BLaER1 treated with 17β-estradiol and CSF1 and Interleukin-3, amounts not matched to agents 10 nM and 100 nM (cell line): Measurements from ENCODE around the gene OR52B2.
A peak's percentile ranks its signal among the peaks of the same experiment; 100 is the strongest.

Source experiments
- H3K27ac ChIP-seq, 11 experiments: shearing (Covaris generic); formaldehyde crosslinking; 2 replicates each; pipeline ENCODE4 v1.8.1; 2022
- H3K27me3 ChIP-seq, 11 experiments: shearing (Covaris generic); formaldehyde crosslinking; 2 replicates each; pipeline ENCODE4 v1.8.1; 2022
- H3K36me3 ChIP-seq, 11 experiments: shearing (Covaris generic); formaldehyde crosslinking; 2 replicates each; pipeline ENCODE4 v1.8.1; 2022
- H3K4me1 ChIP-seq, 10 experiments: shearing (Covaris generic); formaldehyde crosslinking; 2 replicates each; pipeline ENCODE4 v1.8.1; 2022
- H3K4me2 ChIP-seq, 11 experiments: shearing (Covaris generic); formaldehyde crosslinking; 2 replicates each; pipeline ENCODE4 v1.8.1; 2022
- H3K4me3 ChIP-seq, 10 experiments: shearing (Covaris generic); formaldehyde crosslinking; 2 replicates each; pipeline ENCODE4 v1.8.1; 2022
- H3K9ac ChIP-seq, 11 experiments: shearing (Covaris generic); formaldehyde crosslinking; 2 replicates each; pipeline ENCODE4 v1.8.1; 2022
- H3K9me3 ChIP-seq, 11 experiments: shearing (Covaris generic); formaldehyde crosslinking; replicated peaks in 1 of 11; 2 replicates each; pipeline ENCODE4 v1.8.1; 2022
- H4K20me1 ChIP-seq, 11 experiments: shearing (Covaris generic); formaldehyde crosslinking; 2 replicates each; pipeline ENCODE4 v1.8.1; 2022
- Cebpa-rat ChIP-seq, 11 experiments: shearing (Covaris generic); IDR thresholded peaks; 2 replicates each; pipeline ENCODE4 v1.8.1; 2022

OR52B2 gene

GRCh38 chr11:6170226-6170625 is at the start of gene OR52B2:
TSS of gene OR52B2 (minus strand) at chr11:6170326. CDS start at chr11:6170326, 0 bp downstream.
- Histone ChIP-seq H4K20me1 (no peaks in the 10 kb centered on the region), H3K27me3 (no peaks in the 10 kb centered on the region), H3K4me1 (no peaks in the 10 kb centered on the region), H3K4me2 (no peak within 1 kb of the TSS), H3K9me3 (peaks cover 2 to 7% (median 4%) of the 10 kb centered on the region in 11 experiments; a peak in 20 of 22 replicates), H3K27ac (no peak within 1 kb of the TSS), H3K4me3 (no peak within 1 kb of the TSS), H3K36me3 (no peaks in the 10 kb centered on the region), H3K9ac (no peak within 1 kb of the TSS)
- TF ChIP-seq Cebpa-rat (IDR thresholded peaks at IDR 0.05), result no peak

DNA sequence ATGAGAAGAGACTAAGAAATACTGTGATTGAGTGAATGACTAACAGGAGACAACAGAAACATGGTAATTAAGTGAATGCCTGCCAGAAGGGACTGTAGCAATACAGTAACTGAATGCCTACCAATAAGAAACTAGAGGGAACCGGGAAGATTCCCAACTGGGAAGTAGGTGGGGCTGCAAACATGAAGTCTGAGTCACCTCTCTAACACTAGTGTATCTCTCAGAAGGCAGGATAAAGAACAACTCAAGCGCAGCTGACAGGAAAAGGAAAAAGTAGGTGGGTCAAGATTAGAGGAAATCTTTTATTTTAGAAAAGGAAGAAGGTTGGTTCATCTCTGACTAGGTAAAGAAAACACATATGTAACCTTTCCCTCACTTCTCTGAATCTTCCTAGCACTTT is 49.2 kb upstream of the OR52B2 start:
- H3K4me3 ChIP-seq, result no peak overlapping the region
- H3K9me3 ChIP-seq, result no peaks in the 10 kb centered on the region
- peak overlapping the region in 9 of 11 experiments; percentile 2 to 64 (median 49); a peak in 16 of 22 replicates for H3K4me2 ChIP-seq
- H4K20me1 ChIP-seq, result peaks cover 0 to 9% (median 0%) of the 10 kb centered on the region in 11 experiments; a peak in 5 of 22 replicates
- no peak overlapping the region for H3K9ac ChIP-seq
- H3K4me1 ChIP-seq, result peaks cover 5 to 37% (median 12%) of the 10 kb centered on the region in 10 experiments; a peak in 17 of 20 replicates
- peak overlapping the region in 1 of 11 experiments; percentile 23; a peak in 1 of 22 replicates for H3K27ac ChIP-seq
- H3K36me3 ChIP-seq, result peaks cover 90 to 100% (median 98%) of the 10 kb centered on the region in 11 experiments
- TF ChIP-seq Cebpa-rat (IDR thresholded peaks at IDR 0.05), result no peak
- H3K27me3 ChIP-seq, result no peaks in the 10 kb centered on the region

- Histone ChIP-seq H3K27ac (no peak overlapping the region), H3K9ac (no peak overlapping the region), H3K4me2 (no peak overlapping the region), H3K36me3 (peaks cover 87 to 99% (median 98%) of the 10 kb centered on the region in 11 experiments), H3K9me3 (no peaks in the 10 kb centered on the region), H3K4me1 (peaks cover 5 to 53% (median 13%) of the 10 kb centered on the region in 10 experiments; a peak in 17 of 20 replicates), H3K4me3 (no peak overlapping the region), H3K27me3 (no peaks in the 10 kb centered on the region), H4K20me1 (no peaks in the 10 kb centered on the region)
- TF ChIP-seq Cebpa-rat (IDR thresholded peaks at IDR 0.05), result no peak
These were observed 47.6 kb upstream of the OR52B2 start for GRCh38 chr11:6217722-6218121.

- Histone ChIP-seq H3K27me3 (no peaks in the 10 kb centered on the region), H3K9ac (no peak overlapping the region), H3K4me3 (no peak overlapping the region), H4K20me1 (no peaks in the 10 kb centered on the region), H3K36me3 (peaks cover 81 to 99% (median 97%) of the 10 kb centered on the region in 11 experiments), H3K4me1 (peaks cover 5 to 58% (median 22%) of the 10 kb centered on the region in 10 experiments; a peak in 17 of 20 replicates), H3K4me2 (no peak overlapping the region), H3K27ac (no peak overlapping the region), H3K9me3 (no peaks in the 10 kb centered on the region)
- no peak for TF ChIP-seq Cebpa-rat (IDR thresholded peaks at IDR 0.05)
These were observed 46.4 kb upstream of the OR52B2 start for GRCh38 chr11:6216501-6216900.

DNA sequence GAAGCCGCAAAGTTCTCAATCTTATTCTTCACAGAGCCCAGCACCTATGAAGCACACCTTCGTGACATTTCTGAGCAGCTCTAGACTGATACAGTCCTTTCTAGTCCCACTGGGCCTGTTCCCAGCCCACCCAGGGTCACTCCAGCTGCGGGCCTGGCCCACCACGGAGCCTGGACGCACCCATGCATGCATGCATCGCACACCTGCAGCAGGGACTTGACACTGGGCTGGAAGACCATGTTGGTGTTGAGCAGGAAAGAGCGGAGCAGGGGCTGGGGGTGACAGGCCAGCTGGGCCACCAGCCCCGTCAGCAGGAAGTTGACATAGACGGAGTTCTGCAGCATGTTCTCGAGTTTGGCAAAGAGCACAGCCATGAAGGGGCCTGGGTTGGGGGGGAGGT is 44.4 kb upstream of the OR52B2 start:
- TF ChIP-seq Cebpa-rat (IDR thresholded peaks at IDR 0.05), result no peak
- peaks cover 86 to 99% (median 97%) of the 10 kb centered on the region in 11 experiments for H3K36me3 ChIP-seq
- H4K20me1 ChIP-seq, result no peaks in the 10 kb centered on the region
- H3K4me3 ChIP-seq, result no peak overlapping the region
- H3K9ac ChIP-seq, result no peak overlapping the region
- no peaks in the 10 kb centered on the region for H3K9me3 ChIP-seq
- H3K4me1 ChIP-seq, result peaks cover 3 to 42% (median 14%) of the 10 kb centered on the region in 10 experiments; a peak in 17 of 20 replicates
- peak overlapping the region in 1 of 11 experiments; percentile 12; a peak in 1 of 22 replicates for H3K4me2 ChIP-seq
- H3K27ac ChIP-seq, result no peak overlapping the region
- no peaks in the 10 kb centered on the region for H3K27me3 ChIP-seq

GRCh38 chr11:6210274-6210955 is 40.3 kb upstream of the OR52B2 start:
- H3K4me3 ChIP-seq, result no peak overlapping the region
- no peak overlapping the region for H3K9ac ChIP-seq
- peaks cover 0 to 33% (median 11%) of the 10 kb centered on the region in 10 experiments; a peak in 12 of 20 replicates for H3K4me1 ChIP-seq
- no peak for TF ChIP-seq Cebpa-rat (IDR thresholded peaks at IDR 0.05)
- H3K9me3 ChIP-seq, result no peaks in the 10 kb centered on the region
- no peaks in the 10 kb centered on the region; a peak in 1 of 22 replicates for H4K20me1 ChIP-seq
- H3K27ac ChIP-seq, result no peak overlapping the region
- H3K27me3 ChIP-seq, result no peaks in the 10 kb centered on the region
- H3K4me2 ChIP-seq, result no peak overlapping the region
- peaks cover 72 to 98% (median 88%) of the 10 kb centered on the region in 11 experiments for H3K36me3 ChIP-seq

- Histone ChIP-seq H4K20me1 (no peaks in the 10 kb centered on the region; a peak in 1 of 22 replicates), H3K36me3 (peaks cover 70 to 98% (median 87%) of the 10 kb centered on the region in 11 experiments), H3K4me2 (no peak overlapping the region), H3K4me1 (peaks cover 0 to 36% (median 11%) of the 10 kb centered on the region in 10 experiments; a peak in 12 of 20 replicates), H3K9ac (no peak overlapping the region), H3K27me3 (no peaks in the 10 kb centered on the region), H3K9me3 (no peaks in the 10 kb centered on the region), H3K27ac (no peak overlapping the region), H3K4me3 (no peak overlapping the region)
- TF ChIP-seq Cebpa-rat (IDR thresholded peaks at IDR 0.05), result no peak
These were observed 39.7 kb upstream of the OR52B2 start for GRCh38 chr11:6209801-6210200.

DNA sequence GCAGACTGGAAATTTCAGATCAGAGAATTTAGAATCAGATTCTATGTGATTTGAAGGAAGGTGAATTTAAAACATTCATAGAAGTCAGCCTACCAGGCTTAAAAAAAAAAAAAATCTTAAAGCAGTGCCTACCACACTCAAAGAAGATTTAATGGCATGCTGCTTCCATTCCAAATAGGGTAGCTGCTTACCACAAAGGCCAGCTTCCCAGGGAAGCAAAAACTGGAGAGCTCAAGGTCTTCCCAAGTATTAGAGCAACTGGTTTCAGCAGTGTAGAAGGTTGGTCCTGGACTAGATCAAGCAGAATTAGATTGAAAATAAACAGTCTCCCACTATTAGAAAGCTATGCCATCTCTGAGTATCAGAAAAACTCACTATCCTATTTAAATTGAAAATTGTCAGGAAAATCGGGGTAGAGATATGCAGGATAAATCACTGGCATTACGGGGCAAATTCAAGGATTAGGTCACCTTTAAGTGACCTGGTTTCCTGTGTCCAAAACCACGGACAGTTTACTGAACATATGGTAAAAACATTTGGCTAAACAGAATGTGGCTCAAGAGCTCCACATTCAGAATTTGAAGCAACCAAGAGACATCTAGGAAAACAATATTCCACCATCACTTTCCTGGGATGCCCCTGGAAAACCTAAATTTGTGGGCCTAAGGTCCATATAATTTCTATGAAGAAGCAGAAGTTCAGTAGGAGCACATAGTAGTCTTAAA is 36.5 kb upstream of the OR52B2 start:
- Histone ChIP-seq H3K9me3 (peaks cover 0 to 6% (median 0%) of the 10 kb centered on the region in 11 experiments; a peak in 2 of 22 replicates), H3K4me1 (peaks cover 8 to 24% (median 12%) of the 10 kb centered on the region in 10 experiments; a peak in 16 of 20 replicates), H4K20me1 (no peaks in the 10 kb centered on the region; a peak in 1 of 22 replicates), H3K36me3 (peaks cover 48 to 77% (median 59%) of the 10 kb centered on the region in 11 experiments), H3K27ac (no peak overlapping the region), H3K4me3 (no peak overlapping the region), H3K27me3 (no peaks in the 10 kb centered on the region), H3K9ac (no peak overlapping the region), H3K4me2 (no peak overlapping the region)
- TF ChIP-seq Cebpa-rat (IDR thresholded peaks at IDR 0.05), result no peak

- no peaks in the 10 kb centered on the region for H3K27me3 ChIP-seq
- peaks cover 36 to 65% (median 47%) of the 10 kb centered on the region in 11 experiments for H3K36me3 ChIP-seq
- H3K4me3 ChIP-seq, result no peak within 1 kb of the TSS
- no peaks in the 10 kb centered on the region; a peak in 1 of 22 replicates for H4K20me1 ChIP-seq
- peaks cover 0 to 18% (median 0%) of the 10 kb centered on the region in 11 experiments; a peak in 5 of 22 replicates for H3K9me3 ChIP-seq
- TF ChIP-seq Cebpa-rat (IDR thresholded peaks at IDR 0.05), result no peak
- H3K4me2 ChIP-seq, result no peak within 1 kb of the TSS
- no peak within 1 kb of the TSS for H3K9ac ChIP-seq
- H3K27ac ChIP-seq, result no peak within 1 kb of the TSS
- H3K4me1 ChIP-seq, result peaks cover 10 to 34% (median 23%) of the 10 kb centered on the region in 10 experiments; a peak in 18 of 20 replicates
These were observed 35.2 kb upstream of the OR52B2 start, which contains the start of gene C11orf42 for GRCh38 chr11:6205366-6205765. TSS of gene C11orf42 (plus strand) at chr11:6205557. CDS start at chr11:6205616, 59 bp downstream.
